Esophagus squamous epithelium (tissue), 5 donors: ENCODE results near the gene TREX2. TPM values are rescaled to one million over a fixed set of nuclear protein-coding genes. Genes with fewer than 3 reads are reported as not detected.

ENCODE experiments used
- DNase-seq: peaks from one replicate; lab custom pipeline; 2025; lab: John Stamatoyannopoulos, UW
- H3K27ac ChIP-seq, 4 donors: fragments of 200-600 bp; sonication (generic); one replicate each; pipeline ENCODE4 v1.5.1; 2016 to 2019; ENCODE audit warnings: mild to moderate bottlenecking in 1 of 4
- H3K27me3 ChIP-seq, 4 donors: fragments of 200-600 bp; sonication (generic); 1 replicate in 3 of 4; 2 replicates in 1 of 4; pipeline versions ENCODE4 v1.5.1 to v1.6.0; 2017 to 2021; ENCODE audit warnings: antibody characterized with exemption in 1 of 4
- H3K36me3 ChIP-seq, 3 donors: fragments of 200-600 bp; sonication (generic); one replicate each; pipeline ENCODE4 v1.5.1; 2016 to 2019
- H3K4me1 ChIP-seq, 3 donors: fragments of 200-600 bp; sonication (generic); one replicate each; pipeline ENCODE4 v1.5.1; 2017 to 2019
- H3K4me3 ChIP-seq, 4 donors: fragments of 200-600 bp; sonication (generic); 1 replicate in 3 of 4; 2 replicates in 1 of 4; pipeline ENCODE4 v1.5.1; 2016 to 2019; ENCODE audit warnings: mild to moderate bottlenecking in 2 of 4, moderate library complexity in 1 of 4
- H3K9me3 ChIP-seq, 3 donors: fragments of 200-600 bp; sonication (generic); one replicate each; pipeline ENCODE4 v1.5.1; 2016 to 2019
- POLR2A ChIP-seq, 4 donors: fragments of 450-650 bp; IDR thresholded peaks; one replicate each; pipeline ENCODE4 v1.6.1; 2017; ENCODE audit warnings: antibody characterized with exemption in 4 of 4, mild to moderate bottlenecking in 4 of 4, moderate library complexity in 3 of 4
- WGBS, 2 donors: methylation state at CpG; one replicate each; pipeline ENCODE4 v1.1.5; 2018; 5-methylcytosine and 5-hydroxymethylcytosine counted together
- intact Hi-C: fragments of 100-400 bp; cut with DNase I; formaldehyde crosslinking; loops from one replicate; pipeline ENCODE4 v1.15.0; 2022
- total RNA-seq, 4 donors: library from RNA; depleted of rRNA; stranded (reverse); fragments of >200 nt; gene quantifications; one replicate each; pipeline ENCODE4 v1.1.0, GENCODE V29; 2016
- TF ChIP-seq, protein P1 (sequence below), 6 experiments: fragments of 450-650 bp in 4 of 6; fragments of 200-600 bp in 2 of 6; sonication (generic) in 2 of 6; IDR thresholded peaks; one replicate each; pipeline ENCODE4 v1.5.1; 2016 to 2019; ENCODE audit warnings: antibody characterized with exemption in 6 of 6, mild to moderate bottlenecking in 4 of 6, moderate library complexity in 4 of 6
- donor health status: DM: yes; HTN: yes; CAD: no.

Gene TREX2
- total RNA-seq: 1 to 10 TPM; 1.4 to 6.6 (median 4.3) TPM

DNA sequence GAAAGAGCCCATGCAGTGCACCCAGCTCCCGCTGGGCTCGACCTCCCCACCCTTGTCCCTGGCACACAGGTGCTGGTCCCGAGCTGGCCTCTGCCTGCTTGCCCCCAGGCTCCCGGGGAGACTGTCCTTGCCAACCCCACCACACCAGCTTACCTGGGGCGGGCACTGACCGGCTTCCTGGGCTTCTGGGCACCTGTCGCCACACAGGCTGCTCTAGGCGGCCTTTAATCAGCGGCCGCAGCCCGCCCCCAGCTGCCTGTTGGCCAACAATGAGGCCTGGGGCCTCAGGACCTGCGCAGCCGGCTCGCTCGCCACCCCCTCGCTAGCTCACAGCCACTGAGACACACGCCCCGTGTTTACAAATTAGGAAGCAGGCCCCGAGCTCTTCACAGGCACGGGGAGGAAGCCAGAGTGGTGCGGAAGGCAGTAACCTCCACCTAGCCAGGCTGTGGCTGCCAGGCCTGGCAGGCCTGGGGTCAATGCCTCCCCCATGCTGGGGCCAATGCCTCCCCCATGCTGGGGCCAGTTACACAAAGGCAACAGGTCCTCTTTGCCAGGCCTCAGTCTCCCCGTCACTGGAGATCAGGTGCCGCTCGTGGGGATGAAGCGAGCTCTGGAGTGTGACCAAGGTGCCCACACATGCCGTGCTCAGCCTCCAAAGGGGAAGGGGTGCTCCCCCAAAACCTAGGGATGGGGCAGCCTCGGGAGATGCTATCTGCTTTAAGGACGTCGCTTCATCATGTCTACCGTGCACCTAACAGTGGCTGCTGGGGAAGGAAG, at the start of gene TREX2:
TREX2 (minus strand) TSS at position 201 of the 780 bp plus-strand sequence. CDS start 626 bp downstream, outside the sequence.
- peaks cover 0 to 22% (median 0%) of the 10 kb centered on the region in 3 donors for H3K36me3 ChIP-seq
- no peaks in the 10 kb centered on the region for H3K27me3 ChIP-seq
- TF ChIP-seq POLR2A (IDR thresholded peaks at IDR 0.05): no peak
- TF ChIP-seq, protein P1, sequence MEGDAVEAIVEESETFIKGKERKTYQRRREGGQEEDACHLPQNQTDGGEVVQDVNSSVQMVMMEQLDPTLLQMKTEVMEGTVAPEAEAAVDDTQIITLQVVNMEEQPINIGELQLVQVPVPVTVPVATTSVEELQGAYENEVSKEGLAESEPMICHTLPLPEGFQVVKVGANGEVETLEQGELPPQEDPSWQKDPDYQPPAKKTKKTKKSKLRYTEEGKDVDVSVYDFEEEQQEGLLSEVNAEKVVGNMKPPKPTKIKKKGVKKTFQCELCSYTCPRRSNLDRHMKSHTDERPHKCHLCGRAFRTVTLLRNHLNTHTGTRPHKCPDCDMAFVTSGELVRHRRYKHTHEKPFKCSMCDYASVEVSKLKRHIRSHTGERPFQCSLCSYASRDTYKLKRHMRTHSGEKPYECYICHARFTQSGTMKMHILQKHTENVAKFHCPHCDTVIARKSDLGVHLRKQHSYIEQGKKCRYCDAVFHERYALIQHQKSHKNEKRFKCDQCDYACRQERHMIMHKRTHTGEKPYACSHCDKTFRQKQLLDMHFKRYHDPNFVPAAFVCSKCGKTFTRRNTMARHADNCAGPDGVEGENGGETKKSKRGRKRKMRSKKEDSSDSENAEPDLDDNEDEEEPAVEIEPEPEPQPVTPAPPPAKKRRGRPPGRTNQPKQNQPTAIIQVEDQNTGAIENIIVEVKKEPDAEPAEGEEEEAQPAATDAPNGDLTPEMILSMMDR (IDR thresholded peaks at IDR 0.05): no peak
- H3K4me1 ChIP-seq: peaks cover 0 to 12% (median 0%) of the 10 kb centered on the region in 3 donors
- H3K27ac ChIP-seq: no peak within 1 kb of the TSS
- DNase-seq: no peak
- WGBS, 2 donors: no CpG with 5 or more reads among the region's 30 CpGs
- H3K9me3 ChIP-seq: no peaks in the 10 kb centered on the region
- intact Hi-C loops: no loop called here
- H3K4me3 ChIP-seq: no peak within 1 kb of the TSS

DNA sequence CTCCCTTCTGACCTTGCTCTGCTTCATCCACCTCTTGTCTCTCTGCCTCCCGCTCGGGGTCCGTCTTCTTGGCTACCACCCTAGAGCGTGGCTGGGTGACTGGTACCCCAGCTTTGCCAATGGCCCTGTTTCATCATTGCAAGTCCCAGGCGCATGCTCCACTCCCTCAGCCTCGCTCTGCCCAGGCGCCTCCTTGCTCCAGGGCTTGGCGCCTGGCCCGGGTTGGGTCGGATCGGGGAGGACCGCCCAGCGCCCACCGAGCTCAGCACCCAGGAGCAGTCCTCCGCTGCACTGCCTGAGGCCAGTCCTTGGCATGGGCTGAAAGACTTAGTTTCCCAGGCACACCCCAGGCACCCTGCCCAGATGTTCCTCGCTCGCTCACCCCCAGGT, 49.5 kb upstream of the TREX2 start:
- Histone ChIP-seq H3K36me3 (no peaks in the 10 kb centered on the region), H3K4me3 (peak overlapping the region in 3 of 4 donors; percentile 26 to 57 (median 30)), H3K27ac (peak overlapping the region in 3 of 4 donors; percentile 38 to 64 (median 52)), H3K4me1 (peaks cover 0 to 56% (median 7%) of the 10 kb centered on the region in 3 donors), H3K9me3 (no peaks in the 10 kb centered on the region), H3K27me3 (peaks cover 0 to 13% (median 0%) of the 10 kb centered on the region in 4 donors)
- no peak for DNase-seq
- intact Hi-C loops: no loop called here
- 13 to 58% methylated on average over 8 to 9 of the region's 17 CpGs for WGBS, 2 donors
- TF ChIP-seq POLR2A (IDR thresholded peaks at IDR 0.05): no peak
- TF ChIP-seq, protein P1 (IDR thresholded peaks at IDR 0.05): no peak

DNA sequence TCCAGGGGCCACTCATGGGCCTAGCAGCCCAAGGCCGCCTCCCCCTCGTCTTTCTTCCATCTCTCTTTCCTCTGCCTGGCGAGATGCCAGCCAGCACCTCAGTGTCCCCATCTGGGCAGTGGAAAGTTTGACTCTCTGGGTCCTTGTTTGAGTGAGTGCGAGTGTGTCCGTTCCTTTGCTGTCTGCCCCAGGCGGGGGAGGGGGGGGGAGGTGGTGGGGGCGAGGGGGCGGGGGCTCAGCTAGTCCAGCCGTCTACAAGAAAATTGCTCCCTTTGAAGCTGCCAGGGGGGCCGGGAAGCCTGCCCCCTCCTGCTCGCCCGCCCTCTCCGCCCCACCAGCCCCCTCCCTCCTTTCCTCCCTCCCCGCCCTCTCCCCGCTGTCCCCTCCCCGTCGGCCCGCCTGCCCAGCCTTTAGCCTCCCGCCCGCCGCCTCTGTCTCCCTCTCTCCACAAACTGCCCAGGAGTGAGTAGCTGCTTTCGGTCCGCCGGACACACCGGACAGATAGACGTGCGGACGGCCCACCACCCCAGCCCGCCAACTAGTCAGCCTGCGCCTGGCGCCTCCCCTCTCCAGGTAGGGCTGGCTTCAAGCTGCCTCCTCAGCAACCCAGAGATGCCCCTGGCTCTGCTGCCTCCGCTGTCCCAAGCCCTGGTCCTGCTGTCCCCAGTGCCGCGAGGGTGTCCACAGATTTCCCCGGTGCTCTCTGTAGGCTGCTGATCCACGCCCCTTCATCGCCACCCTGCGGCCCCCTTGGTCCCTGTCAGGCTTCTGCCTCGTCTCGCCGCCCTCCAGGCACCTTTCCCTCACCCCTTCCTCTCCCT, 48.9 kb upstream of the TREX2 start, which contains the start of gene BGN:
BGN (plus strand) TSS at position 440 of the 821 bp plus-strand sequence. CDS start 9,652 bp downstream, outside the sequence.
- TF ChIP-seq POLR2A (IDR thresholded peaks at IDR 0.05): no peak
- TF ChIP-seq, protein P1 (IDR thresholded peaks at IDR 0.05): peak in 2 of 6 experiments; percentile 18 to 23
- WGBS, 2 donors: 10 to 41% methylated on average over 10 to 11 of the region's 41 CpGs
- peaks cover 0 to 13% (median 0%) of the 10 kb centered on the region in 4 donors for H3K27me3 ChIP-seq
- DNase-seq: no peak
- peaks cover 0 to 50% (median 6%) of the 10 kb centered on the region in 3 donors for H3K4me1 ChIP-seq
- H3K27ac ChIP-seq: peak within 1 kb of the TSS in 3 of 4 donors; percentile 38 to 64 (median 52)
- H3K4me3 ChIP-seq: peak within 1 kb of the TSS in 3 of 4 donors; percentile 26 to 57 (median 30)
- H3K36me3 ChIP-seq: no peaks in the 10 kb centered on the region
- no peaks in the 10 kb centered on the region for H3K9me3 ChIP-seq
- intact Hi-C loops: no loop called here

DNA sequence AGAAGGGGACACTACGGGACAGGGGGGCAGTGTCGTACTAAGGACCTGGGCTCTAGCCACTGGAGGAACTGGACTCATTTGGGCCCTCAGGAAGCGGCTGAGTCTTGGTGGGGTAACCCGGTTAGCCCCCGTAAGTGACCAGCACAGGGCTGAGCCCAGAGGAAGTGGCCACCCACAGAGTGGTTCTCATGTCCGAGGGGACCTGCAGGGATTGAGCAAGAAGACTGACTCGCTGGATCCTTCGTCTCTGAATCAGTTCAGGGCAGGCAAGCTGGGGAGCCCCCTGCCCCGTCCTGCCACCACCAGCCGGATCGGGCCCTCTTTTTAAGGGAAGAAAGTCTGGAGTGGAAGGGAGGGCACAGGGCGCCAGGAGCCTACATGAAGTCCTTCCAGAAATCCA, 48.2 kb upstream of the TREX2 start:
- peaks cover 0 to 13% (median 0%) of the 10 kb centered on the region in 4 donors for H3K27me3 ChIP-seq
- WGBS, 2 donors: 73 to 80% methylated on average over 6 of the region's 12 CpGs
- H3K4me1 ChIP-seq: peaks cover 0 to 45% (median 3%) of the 10 kb centered on the region in 3 donors
- no peak for DNase-seq
- H3K4me3 ChIP-seq: peak overlapping the region in 1 of 4 donors; percentile 57
- intact Hi-C loops: no loop called here
- no peaks in the 10 kb centered on the region for H3K36me3 ChIP-seq
- H3K27ac ChIP-seq: peak overlapping the region in 3 of 4 donors; percentile 38 to 64 (median 52)
- no peak for TF ChIP-seq POLR2A (IDR thresholded peaks at IDR 0.05)
- TF ChIP-seq, protein P1 (IDR thresholded peaks at IDR 0.05): no peak
- no peaks in the 10 kb centered on the region for H3K9me3 ChIP-seq
